IMR-90 (cell line): ENCODE results near the gene SHLD1.

Source experiments
- BHLHE40 ChIP-seq: fragments of 150-350 bp; IDR thresholded peaks from 2 replicates; pipeline ENCODE4 v1.6.1; 2016; ENCODE audit warnings: mild to moderate bottlenecking, low read depth, low read length
- CEBPB ChIP-seq: IDR thresholded peaks from 2 replicates; pipeline ENCODE4 v1.6.1; 2012; ENCODE audit warnings: low read depth, low read length, improper control_type of control experiment
- CHD1 ChIP-seq: IDR thresholded peaks from 2 replicates; pipeline ENCODE4 v1.6.1; 2012; ENCODE audit warnings: low read depth, low read length, improper control_type of control experiment
- FOS ChIP-seq: fragments of 150-350 bp; IDR thresholded peaks from 2 replicates; pipeline ENCODE4 v1.6.1; 2016; ENCODE audit warnings: low read depth, low read length
- MAZ ChIP-seq: IDR thresholded peaks from 2 replicates; pipeline ENCODE4 v1.6.1; 2012; ENCODE audit warnings: low read depth, mild to moderate bottlenecking, low read length, improper control_type of control experiment, moderate library complexity, borderline replicate concordance
- MXI1 ChIP-seq: IDR thresholded peaks from 2 replicates; pipeline ENCODE4 v1.6.1; 2012; ENCODE audit warnings: low read depth, mild to moderate bottlenecking, low read length, moderate library complexity, borderline replicate concordance
- NFE2L2 ChIP-seq: fragments of 150-350 bp; IDR thresholded peaks from 2 replicates; pipeline ENCODE4 v1.6.1; 2016; ENCODE audit warnings: low read depth, mild to moderate bottlenecking, low read length
- POLR2A ChIP-seq: IDR thresholded peaks from 2 replicates; pipeline ENCODE4 v1.6.1; 2012; ENCODE audit warnings: mild to moderate bottlenecking, low read depth, low read length
- RAD21 ChIP-seq: IDR thresholded peaks from 2 replicates; pipeline ENCODE4 v1.6.1; 2012; ENCODE audit warnings: low read length, improper control_type of control experiment
- RCOR1 ChIP-seq: IDR thresholded peaks from 2 replicates; pipeline ENCODE4 v1.6.1; 2012; ENCODE audit warnings: mild to moderate bottlenecking, low read length, improper control_type of control experiment; ENCODE audit not compliant: insufficient replicate concordance
- RFX5 ChIP-seq: IDR thresholded peaks from 2 replicates; pipeline ENCODE4 v1.8.0; 2012; ENCODE audit warnings: low read depth, mild to moderate bottlenecking, low read length, moderate library complexity
- SMC3 ChIP-seq: fragments of 150-350 bp; IDR thresholded peaks from 2 replicates; pipeline ENCODE4 v1.6.1; 2016; ENCODE audit warnings: low read depth, mild to moderate bottlenecking, antibody characterized with exemption, low read length, moderate library complexity
- TF ChIP-seq, protein P1 (sequence below): fragments of 150-350 bp; IDR thresholded peaks from 2 replicates; pipeline ENCODE4 v1.6.1; 2017; ENCODE audit warnings: mild to moderate bottlenecking, antibody characterized with exemption, low read length, low read depth
- TF ChIP-seq, protein P2 (sequence below): conservative IDR thresholded peaks from 2 replicates; pipeline ENCODE4 v1.5.1; 2012; ENCODE audit warnings: mild to moderate bottlenecking, low read depth, low read length, improper control_type of control experiment

DNA sequence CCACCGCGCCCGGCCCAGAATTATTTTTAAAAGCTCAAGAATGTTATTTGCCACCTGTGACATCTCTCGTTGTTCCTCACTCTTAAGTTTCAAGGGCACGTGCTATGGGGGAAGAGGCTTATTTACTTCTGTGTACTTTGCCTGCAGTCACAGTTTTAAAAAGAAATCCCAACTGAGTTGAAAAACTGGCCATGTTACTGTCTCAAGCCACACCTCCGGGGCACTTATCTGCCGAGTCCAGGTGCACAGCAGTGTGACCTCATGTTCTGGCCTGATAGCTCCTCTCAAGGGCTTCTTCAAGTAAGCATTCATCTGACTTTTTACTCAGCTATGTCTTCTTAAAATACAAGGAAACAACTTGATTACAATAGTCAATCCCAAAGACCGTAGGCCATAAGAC lies 34.5 kb downstream of the SHLD1 start:
- TF ChIP-seq SMC3 (no peak), BHLHE40 (no peak), FOS (no peak), POLR2A (no peak), RFX5 (no peak), MAZ (no peak), CEBPB (no peak), MXI1 (no peak), CHD1 (no peak), NFE2L2 (no peak), RCOR1 (no peak), RAD21 (no peak)
- TF ChIP-seq, protein P1, sequence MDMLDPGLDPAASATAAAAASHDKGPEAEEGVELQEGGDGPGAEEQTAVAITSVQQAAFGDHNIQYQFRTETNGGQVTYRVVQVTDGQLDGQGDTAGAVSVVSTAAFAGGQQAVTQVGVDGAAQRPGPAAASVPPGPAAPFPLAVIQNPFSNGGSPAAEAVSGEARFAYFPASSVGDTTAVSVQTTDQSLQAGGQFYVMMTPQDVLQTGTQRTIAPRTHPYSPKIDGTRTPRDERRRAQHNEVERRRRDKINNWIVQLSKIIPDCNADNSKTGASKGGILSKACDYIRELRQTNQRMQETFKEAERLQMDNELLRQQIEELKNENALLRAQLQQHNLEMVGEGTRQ, result no peak
- TF ChIP-seq, protein P2, sequence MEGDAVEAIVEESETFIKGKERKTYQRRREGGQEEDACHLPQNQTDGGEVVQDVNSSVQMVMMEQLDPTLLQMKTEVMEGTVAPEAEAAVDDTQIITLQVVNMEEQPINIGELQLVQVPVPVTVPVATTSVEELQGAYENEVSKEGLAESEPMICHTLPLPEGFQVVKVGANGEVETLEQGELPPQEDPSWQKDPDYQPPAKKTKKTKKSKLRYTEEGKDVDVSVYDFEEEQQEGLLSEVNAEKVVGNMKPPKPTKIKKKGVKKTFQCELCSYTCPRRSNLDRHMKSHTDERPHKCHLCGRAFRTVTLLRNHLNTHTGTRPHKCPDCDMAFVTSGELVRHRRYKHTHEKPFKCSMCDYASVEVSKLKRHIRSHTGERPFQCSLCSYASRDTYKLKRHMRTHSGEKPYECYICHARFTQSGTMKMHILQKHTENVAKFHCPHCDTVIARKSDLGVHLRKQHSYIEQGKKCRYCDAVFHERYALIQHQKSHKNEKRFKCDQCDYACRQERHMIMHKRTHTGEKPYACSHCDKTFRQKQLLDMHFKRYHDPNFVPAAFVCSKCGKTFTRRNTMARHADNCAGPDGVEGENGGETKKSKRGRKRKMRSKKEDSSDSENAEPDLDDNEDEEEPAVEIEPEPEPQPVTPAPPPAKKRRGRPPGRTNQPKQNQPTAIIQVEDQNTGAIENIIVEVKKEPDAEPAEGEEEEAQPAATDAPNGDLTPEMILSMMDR, result no peak
